GM19025 (cell line): ENCODE measurements around the gene FAM237B.

ENCODE experiments used
- ATAC-seq: cut with Tn5 transposase; IDR thresholded peaks from one replicate; pipeline ENCODE4 v1.9.1; 2021; ENCODE audit warnings: mild to moderate bottlenecking, low read depth, moderate library complexity; ENCODE audit not compliant: unreplicated experiment

Gene FAM237B

GRCh38 chr7:90298145-90299038, 22.7 kb downstream of the FAM237B start:
- peak; percentile 64 for ATAC-seq

DNA sequence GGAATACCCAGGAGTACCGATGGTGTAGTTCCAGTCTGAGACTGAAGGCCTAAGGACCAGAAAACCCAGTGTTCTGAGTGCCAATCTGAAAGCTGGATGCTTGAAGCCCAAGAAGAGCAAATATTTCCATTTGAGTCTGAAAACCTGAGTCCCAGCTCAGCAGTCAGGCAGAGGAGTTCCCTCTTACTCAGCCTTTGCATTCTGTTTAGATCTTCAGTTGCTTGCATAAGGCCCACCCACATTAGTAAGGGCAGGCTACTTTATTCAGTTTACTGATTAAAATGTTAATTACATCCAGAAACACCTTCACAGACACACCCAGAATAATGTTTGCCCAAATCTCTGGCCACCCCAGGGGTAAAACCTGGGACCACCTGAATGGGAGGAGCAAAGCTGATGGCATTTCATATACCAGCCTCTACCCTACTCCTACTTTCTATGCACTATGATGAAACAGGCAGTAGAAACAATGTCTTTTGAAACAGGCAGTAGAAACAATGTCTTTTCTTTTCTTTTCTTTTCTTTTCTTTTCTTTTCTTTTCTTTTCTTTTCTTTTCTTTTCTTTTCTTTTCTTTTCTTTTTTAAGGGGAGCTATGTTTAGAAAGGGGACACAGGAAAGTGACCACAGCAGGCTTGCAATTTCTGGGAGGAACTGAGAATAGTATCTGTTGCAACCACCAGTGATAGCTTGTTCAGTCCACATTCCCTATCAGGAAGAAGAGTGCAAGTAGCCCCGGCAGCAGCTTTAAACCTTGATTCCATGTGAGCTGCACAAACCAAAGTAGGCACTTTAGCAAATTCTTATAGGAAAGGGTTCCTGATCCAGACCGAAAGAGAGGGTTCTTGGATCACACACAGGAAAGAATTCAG, 30.6 kb downstream of the FAM237B start:
- no peak for ATAC-seq

DNA sequence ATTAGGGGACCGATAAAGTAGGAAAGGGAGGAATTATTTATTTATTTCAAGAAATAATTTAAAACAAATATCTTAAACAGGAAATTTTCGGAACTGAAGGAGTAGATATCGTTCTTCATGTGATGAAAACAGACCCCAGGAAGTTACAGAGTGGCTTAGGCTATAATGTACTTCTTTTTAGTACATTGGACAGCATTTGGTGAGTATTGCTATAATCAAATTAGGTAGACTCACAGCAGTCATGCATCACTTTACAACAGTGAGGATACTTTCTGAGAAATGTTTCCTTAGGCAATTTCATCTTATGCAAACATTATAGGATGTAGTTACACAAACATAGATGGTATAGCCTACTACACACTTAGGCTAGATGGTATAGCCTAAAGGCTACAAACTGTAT, 33.0 kb downstream of the FAM237B start:
- no peak for ATAC-seq

GRCh38 chr7:90276033-90276728, 44.9 kb downstream of the FAM237B start:
- ATAC-seq, result no peak

- no peak for ATAC-seq
Observed at GRCh38 chr7:90274161-90274560, 46.9 kb downstream of the FAM237B start.

GRCh38 chr7:90272242-90272641, 48.9 kb downstream of the FAM237B start:
- no peak for ATAC-seq

GRCh38 chr7:90271753-90272152, 49.4 kb downstream of the FAM237B start:
- ATAC-seq, result no peak

DNA sequence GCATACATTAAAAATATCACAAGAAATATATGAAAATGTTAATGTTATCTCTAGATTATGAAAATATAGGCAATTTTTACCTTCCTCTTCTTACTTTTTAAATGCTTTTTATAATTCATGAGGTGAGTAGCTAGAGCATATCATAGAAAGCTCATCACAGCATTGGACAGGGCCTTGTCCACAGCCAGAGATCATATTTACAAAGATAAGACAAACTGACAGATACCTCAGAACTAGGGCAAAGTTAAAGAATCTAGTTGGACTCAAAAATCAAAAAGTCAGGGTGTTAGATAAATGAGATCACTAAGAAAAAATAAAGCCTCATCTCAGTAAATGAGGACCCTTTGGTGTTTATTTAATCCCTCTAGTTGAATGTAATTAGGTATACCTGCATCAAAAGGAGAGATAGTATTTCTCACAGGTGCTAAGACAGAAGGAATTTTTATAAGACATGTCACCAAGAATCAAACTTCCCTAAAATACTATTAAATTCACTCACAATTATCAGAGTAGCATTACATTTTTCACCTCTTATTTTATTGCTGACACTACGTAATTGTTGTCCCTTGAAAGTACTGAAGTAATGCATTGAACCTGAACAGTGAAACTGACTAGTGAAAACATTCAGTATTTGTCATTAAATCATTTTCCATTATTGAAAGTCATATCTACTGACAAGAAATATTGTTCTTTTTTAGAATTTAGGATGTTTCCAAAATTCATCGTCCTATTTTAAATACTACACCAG, 50.5 kb downstream of the FAM237B start:
- no peak for ATAC-seq

DNA sequence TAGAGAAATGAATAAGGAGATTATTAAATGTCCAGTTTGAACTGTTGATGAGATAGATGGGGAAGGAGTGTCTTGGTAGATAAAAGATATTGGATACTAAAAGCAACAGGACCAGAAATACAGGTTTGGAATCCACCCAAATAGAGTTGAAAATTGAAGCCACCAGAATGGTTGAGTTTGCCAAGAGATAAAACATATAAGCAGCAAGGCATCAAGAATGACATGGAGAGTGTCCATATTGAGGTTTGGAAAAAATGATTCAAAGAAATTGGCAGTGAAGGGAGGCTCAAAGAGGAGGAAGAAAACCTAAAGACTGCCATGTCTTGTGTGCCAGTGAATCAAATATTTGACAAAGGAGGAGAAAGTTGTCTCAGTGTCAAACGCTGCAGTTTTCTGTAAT, 51.9 kb downstream of the FAM237B start:
- ATAC-seq, result no peak

DNA sequence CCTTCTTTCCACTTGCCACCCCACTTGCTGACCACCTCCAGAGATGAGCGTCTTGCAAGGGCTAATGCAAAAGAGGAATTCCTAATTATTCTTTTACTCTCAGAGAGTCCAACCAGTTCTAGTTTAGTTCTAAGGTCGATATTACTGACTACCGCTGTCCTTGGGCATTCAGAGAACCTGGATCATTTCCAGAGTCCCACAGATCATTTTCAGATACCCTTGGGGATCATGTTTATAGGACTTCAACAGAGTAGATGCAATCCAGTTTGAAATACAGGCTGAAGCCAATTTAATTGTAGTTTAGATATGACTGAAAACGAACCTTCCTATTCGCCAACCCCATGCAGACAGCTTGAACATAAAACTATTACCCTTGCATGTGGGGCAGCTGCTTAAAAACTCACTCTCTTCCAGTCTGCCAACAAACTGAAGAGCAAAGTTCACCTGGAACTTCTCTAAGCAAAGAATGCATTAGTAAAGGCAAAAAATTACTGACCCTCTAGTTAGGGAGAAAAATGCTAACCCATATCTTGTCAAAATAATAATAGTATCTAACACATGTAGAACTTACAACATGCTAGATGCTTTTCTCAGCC, 53.7 kb downstream of the FAM237B start:
- ATAC-seq, result no peak

GRCh38 chr7:90266808-90267207, 54.3 kb downstream of the FAM237B start:
- ATAC-seq, result no peak
